Astrocyte (in vitro differentiated cells and primary cell): ENCODE results near the gene WBP2NL. TPM values are rescaled to one million over a fixed set of nuclear protein-coding genes. Genes with fewer than 3 reads are reported as not detected.

Experiments used
- DNase-seq: peaks from one replicate; pipeline ENCODE4 v3.0.0-alpha.2; 2010; ENCODE audit warnings: low read depth
- FAIRE-seq: peaks from 2 replicates; lab custom pipeline; 2011; peaks lifted over from hg19 to GRCh38; lab: Jason Lieb, UNC
- H2AFZ ChIP-seq: 2 replicates; pipeline ENCODE4 v1.6.0; 2012; ENCODE audit warnings: low read depth, low read length, inconsistent platforms
- H3K27ac ChIP-seq: 2 replicates; pipeline ENCODE4 v1.5.1; 2011; ENCODE audit warnings: low read depth, low read length, inconsistent platforms
- H3K27me3 ChIP-seq: 2 replicates; pipeline ENCODE4 v1.6.0; 2011; ENCODE audit warnings: low read length, inconsistent platforms; ENCODE audit not compliant: insufficient read depth
- H3K36me3 ChIP-seq: 2 replicates; pipeline ENCODE4 v1.5.1; 2011; ENCODE audit warnings: low read length, inconsistent platforms; ENCODE audit not compliant: insufficient read depth
- H3K4me1 ChIP-seq: 2 replicates; pipeline ENCODE4 v1.5.1; 2011; ENCODE audit warnings: low read length, inconsistent platforms; ENCODE audit not compliant: insufficient read depth
- H3K4me2 ChIP-seq: 2 replicates; pipeline ENCODE4 v1.6.0; 2012; ENCODE audit warnings: low read length, inconsistent platforms
- H3K4me3 ChIP-seq: 2 replicates; pipeline ENCODE4 v1.5.1; 2011; ENCODE audit warnings: low read depth, mild to moderate bottlenecking, low read length, inconsistent platforms; ENCODE audit not compliant: insufficient read depth
- H3K79me2 ChIP-seq: 2 replicates; pipeline ENCODE4 v1.6.0; 2012; ENCODE audit warnings: mild to moderate bottlenecking, low read length, inconsistent platforms; ENCODE audit not compliant: insufficient read depth
- H3K9ac ChIP-seq: 2 replicates; pipeline ENCODE4 v1.6.0; 2012; ENCODE audit warnings: mild to moderate bottlenecking, low read length, inconsistent platforms
- H3K9me3 ChIP-seq: 2 replicates; pipeline ENCODE4 v1.5.1; 2012; ENCODE audit warnings: low read depth, mild to moderate bottlenecking, low read length, inconsistent platforms; ENCODE audit not compliant: insufficient read depth
- H4K20me1 ChIP-seq: 2 replicates; pipeline ENCODE4 v1.6.0; 2012; ENCODE audit warnings: low read length, inconsistent platforms; ENCODE audit not compliant: insufficient read depth
- H3K27ac Mint-ChIP-seq: one replicate; pipeline ENCODE4 v1.8.0; 2021; ENCODE audit warnings: mild to moderate bottlenecking, mixed read lengths; ENCODE audit not compliant: unreplicated experiment
- H3K27me3 Mint-ChIP-seq: one replicate; pipeline ENCODE4 v1.8.0; 2021; ENCODE audit warnings: low read depth, mixed read lengths; ENCODE audit not compliant: unreplicated experiment
- H3K36me3 Mint-ChIP-seq: one replicate; pipeline ENCODE4 v1.8.0; 2021; ENCODE audit warnings: low read depth, mixed read lengths; ENCODE audit not compliant: unreplicated experiment
- H3K4me1 Mint-ChIP-seq: one replicate; pipeline ENCODE4 v1.8.0; 2021; ENCODE audit warnings: low read depth, mixed read lengths; ENCODE audit not compliant: unreplicated experiment
- H3K4me3 Mint-ChIP-seq: one replicate; pipeline ENCODE4 v1.8.0; 2021; ENCODE audit warnings: mild to moderate bottlenecking, moderate library complexity, mixed read lengths; ENCODE audit not compliant: unreplicated experiment
- H3K9me3 Mint-ChIP-seq: one replicate; pipeline ENCODE4 v1.8.0; 2021; ENCODE audit warnings: mild to moderate bottlenecking, mixed read lengths; ENCODE audit not compliant: unreplicated experiment
- CTCF ChIP-seq: IDR thresholded peaks from 2 replicates; pipeline ENCODE4 v1.5.1; 2011; ENCODE audit warnings: low read depth, mild to moderate bottlenecking, inconsistent platforms, low read length, moderate library complexity; ENCODE audit not compliant: insufficient read depth
- EZH2 ChIP-seq: IDR thresholded peaks from 2 replicates; pipeline ENCODE4 v1.6.1; 2012; ENCODE audit warnings: mild to moderate bottlenecking, low read length, inconsistent platforms; ENCODE audit not compliant: insufficient read depth
- total RNA-seq: library from RNA; stranded (reverse); gene quantifications from 2 replicates; pipeline ENCODE4 v1.2.1, GENCODE V29; 2021

Gene WBP2NL
- total RNA-seq, 1 donor from 2014 or later: not detected

- no peak overlapping the region for H3K27ac ChIP-seq
- H3K4me2 ChIP-seq: no peak overlapping the region
- no peaks in the 10 kb centered on the region for H3K4me1 Mint-ChIP-seq
- H3K9me3 ChIP-seq: no peaks in the 10 kb centered on the region
- H3K9me3 Mint-ChIP-seq: peaks cover 3% of the 10 kb centered on the region
- peaks cover 15% of the 10 kb centered on the region for H3K27me3 Mint-ChIP-seq
- H3K27me3 ChIP-seq: no peaks in the 10 kb centered on the region
- no peak overlapping the region for H3K9ac ChIP-seq
- TF ChIP-seq CTCF (no peak), EZH2 (no peak)
- H2AFZ ChIP-seq: no peak overlapping the region
- H3K4me3 Mint-ChIP-seq: no peak overlapping the region
- H3K27ac Mint-ChIP-seq: no peak overlapping the region
- FAIRE-seq (no peak), DNase-seq (no peak)
- H3K79me2 ChIP-seq: no peaks in the 10 kb centered on the region
- H4K20me1 ChIP-seq: no peaks in the 10 kb centered on the region
- H3K4me1 ChIP-seq: no peaks in the 10 kb centered on the region
- H3K36me3 ChIP-seq: no peaks in the 10 kb centered on the region
- peaks cover 1% of the 10 kb centered on the region for H3K36me3 Mint-ChIP-seq
- no peak overlapping the region for H3K4me3 ChIP-seq
These were observed 9.3 kb upstream of the WBP2NL start for GRCh38 chr22:41989246-41989645.

- Histone ChIP-seq H3K79me2 (no peaks in the 10 kb centered on the region), H3K27ac (no peak overlapping the region), H3K4me1 (no peaks in the 10 kb centered on the region), H2AFZ (no peak overlapping the region), H3K4me2 (no peak overlapping the region), H3K9me3 (no peaks in the 10 kb centered on the region), H3K27me3 (no peaks in the 10 kb centered on the region), H3K36me3 (no peaks in the 10 kb centered on the region), H3K9ac (no peak overlapping the region), H4K20me1 (no peaks in the 10 kb centered on the region), H3K4me3 (no peak overlapping the region)
- H3K4me1 Mint-ChIP-seq: peaks cover 4% of the 10 kb centered on the region
- peaks cover 19% of the 10 kb centered on the region for H3K27me3 Mint-ChIP-seq
- H3K36me3 Mint-ChIP-seq: peaks cover 1% of the 10 kb centered on the region
- TF ChIP-seq EZH2 (no peak), CTCF (no peak)
- H3K9me3 Mint-ChIP-seq: peaks cover 1% of the 10 kb centered on the region
- DNase-seq: no peak
- no peak for FAIRE-seq
- no peak overlapping the region for H3K4me3 Mint-ChIP-seq
- no peak overlapping the region for H3K27ac Mint-ChIP-seq
These were observed 7.5 kb upstream of the WBP2NL start for GRCh38 chr22:41991111-41991510.

GRCh38 chr22:41992496-41992895, 6.1 kb upstream of the WBP2NL start:
- Histone ChIP-seq H3K9me3 (no peaks in the 10 kb centered on the region), H3K36me3 (no peaks in the 10 kb centered on the region), H3K4me2 (no peak overlapping the region), H3K27me3 (no peaks in the 10 kb centered on the region), H4K20me1 (no peaks in the 10 kb centered on the region), H3K27ac (no peak overlapping the region), H2AFZ (no peak overlapping the region), H3K4me1 (no peaks in the 10 kb centered on the region), H3K9ac (no peak overlapping the region), H3K4me3 (no peak overlapping the region), H3K79me2 (no peaks in the 10 kb centered on the region)
- no peak for FAIRE-seq
- Mint-ChIP-seq H3K27ac (no peak overlapping the region), H3K36me3 (no peaks in the 10 kb centered on the region), H3K9me3 (peaks cover under 1% of the 10 kb centered on the region), H3K4me3 (no peak overlapping the region), H3K4me1 (peaks cover 4% of the 10 kb centered on the region), H3K27me3 (peaks cover 27% of the 10 kb centered on the region)
- TF ChIP-seq CTCF (no peak), EZH2 (no peak)
- no peak for DNase-seq
